ENCODE data around the gene MPP2.
A peak's percentile ranks its signal among the peaks of the same experiment; 100 is the strongest.
"Not testable (repeated sequence)": the region's sequence is repeated elsewhere in the genome, so short reads cannot be mapped to it uniquely, and the experiment has no call there.

The MPP2 gene

DNA sequence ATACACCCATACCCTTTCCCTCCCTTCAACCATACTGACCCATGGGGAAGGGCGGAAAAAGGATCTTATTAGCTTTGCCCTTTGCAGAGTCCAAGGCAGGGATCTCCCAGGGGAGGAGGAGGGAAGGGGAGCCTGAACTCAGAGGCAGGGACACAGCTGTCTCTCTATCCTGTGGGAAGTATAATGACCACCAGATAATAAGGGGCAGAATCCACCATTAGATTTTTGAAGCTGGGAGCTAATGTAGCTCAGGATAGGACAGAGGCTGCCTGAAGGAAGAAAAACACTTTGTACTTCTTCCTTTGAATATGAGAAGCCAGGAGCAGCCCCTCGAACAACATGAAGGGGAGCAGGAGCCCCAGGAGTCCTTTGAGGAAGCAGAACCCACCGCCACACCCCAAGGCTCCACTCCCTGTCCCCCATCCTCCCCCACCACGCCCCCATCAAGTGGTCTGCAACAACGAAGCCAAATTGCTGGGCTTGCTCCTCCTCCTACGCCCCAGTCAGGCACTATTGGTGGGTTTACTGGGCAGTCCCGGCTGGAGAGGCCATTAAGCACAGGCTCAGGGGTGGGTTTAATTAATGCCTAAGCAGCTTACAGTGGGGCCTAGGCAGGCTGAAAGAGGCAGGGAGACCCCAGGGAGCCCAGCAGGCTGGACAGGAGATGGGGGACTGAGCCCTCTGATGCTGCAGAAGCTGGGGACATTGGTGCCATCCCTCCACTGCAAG is 5.3 kb downstream of the MPP2 start:
- DNase-seq (ENCODE audit: low read depth in 2 of 2): no peak

GRCh38 chr17:43900858-43901754 is 6.2 kb downstream of the MPP2 start:
- DNase-seq (ENCODE audit: low read depth in 2 of 2): no peak

DNA sequence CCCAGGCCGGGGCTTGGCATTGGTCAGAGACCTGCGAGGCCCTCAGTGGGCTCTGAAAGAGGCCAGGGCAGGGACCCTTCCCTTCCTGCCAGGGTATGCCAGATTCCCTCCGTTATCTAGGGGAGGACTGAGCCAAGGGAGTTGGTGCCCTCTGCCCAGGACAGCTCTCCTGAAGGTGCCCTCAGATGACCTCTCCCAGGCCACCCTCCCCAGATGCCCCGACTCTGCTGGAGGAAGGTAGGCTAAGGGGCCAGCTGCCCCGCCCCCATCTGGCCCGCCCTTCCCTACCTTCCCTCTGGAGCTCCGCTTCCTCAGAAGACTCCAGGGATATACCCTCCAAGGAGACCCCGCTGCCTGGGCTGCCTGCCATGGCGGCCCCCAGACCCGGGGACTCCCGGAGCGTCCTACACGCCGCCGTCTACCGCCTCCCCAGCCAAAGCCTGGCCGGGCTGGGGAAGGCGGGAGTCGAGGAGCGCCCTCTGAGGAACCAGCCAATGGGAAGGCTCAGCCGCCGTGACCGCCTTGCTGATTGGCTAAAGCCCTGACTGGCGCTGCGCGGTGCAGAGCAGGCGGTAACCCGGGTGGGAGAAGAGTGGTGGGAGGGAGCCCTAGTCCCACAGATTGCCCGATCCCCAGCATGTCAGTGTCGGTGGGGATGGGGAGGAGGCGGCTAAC is 7.0 kb downstream of the MPP2 start:
- DNase-seq (ENCODE audit: low read depth in 2 of 2): peak; percentile 48 to 56

DNA sequence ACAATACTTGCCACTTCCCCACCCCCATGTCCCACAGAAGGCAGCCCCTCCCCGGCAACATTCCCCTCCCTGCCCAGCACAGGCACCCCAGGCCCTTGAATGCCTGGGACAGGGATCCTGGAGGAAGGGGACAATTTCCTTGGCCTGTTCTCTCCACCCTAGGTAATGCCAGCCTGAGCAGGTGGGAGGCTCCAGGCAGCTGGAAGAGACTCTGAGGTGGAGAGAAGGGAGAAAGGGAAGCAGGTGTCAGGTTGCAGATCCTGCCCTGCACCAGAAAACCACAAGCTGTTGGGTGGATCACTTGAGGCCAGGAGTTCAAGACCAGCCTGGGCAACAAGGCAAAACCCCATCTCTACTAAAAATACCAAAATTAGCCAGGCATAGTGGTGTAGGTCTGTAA is 8.9 kb downstream of the MPP2 start:
- DNase-seq (ENCODE audit: low read depth in 2 of 2): no peak

GRCh38 chr17:43897831-43898230 is 9.5 kb downstream of the MPP2 start:
- DNase-seq (ENCODE audit: low read depth in 2 of 2): no peak

- not testable (repeated sequence) for DNase-seq (ENCODE audit: low read depth in 2 of 2)
Observed at GRCh38 chr17:43894494-43894893, 12.8 kb downstream of the MPP2 start.

DNA sequence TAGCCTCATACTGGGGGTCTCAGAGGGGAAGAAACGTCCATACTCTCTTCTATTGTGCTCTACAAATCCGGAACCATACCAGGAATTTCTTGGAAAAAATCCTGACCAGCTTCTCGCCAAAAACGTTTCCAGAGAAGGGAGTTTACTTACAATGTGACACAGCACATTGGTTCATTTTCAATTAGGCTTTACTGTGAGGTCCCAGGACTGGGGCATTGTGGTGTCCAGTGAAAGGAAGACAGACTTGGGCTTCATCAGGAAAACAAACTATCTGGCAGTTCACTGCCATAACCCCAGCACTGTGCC is 14.7 kb downstream of the MPP2 start:
- no peak for DNase-seq (ENCODE audit: low read depth in 2 of 2)

GRCh38 chr17:43891851-43892646 is 15.3 kb downstream of the MPP2 start:
- DNase-seq (ENCODE audit: low read depth in 2 of 2): no peak

DNA sequence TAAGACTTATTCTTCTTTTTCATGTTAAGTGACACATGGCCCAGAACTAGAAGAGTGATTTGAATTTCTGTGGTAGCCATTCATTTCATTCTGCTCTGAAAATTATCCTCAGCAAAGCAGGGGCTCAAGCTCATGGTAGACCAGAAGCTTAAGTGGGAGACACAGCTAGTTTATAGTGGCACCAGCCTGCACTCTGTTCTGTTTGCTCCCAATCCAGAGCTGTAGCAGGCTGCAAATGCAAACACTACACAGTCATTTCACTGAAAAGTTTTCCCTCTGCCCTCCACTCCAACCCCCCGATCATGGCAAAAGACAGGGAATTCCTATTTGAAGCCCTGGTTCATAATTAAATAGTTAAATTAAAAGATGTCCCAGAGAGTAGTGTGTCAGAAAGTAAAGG is 17.1 kb downstream of the MPP2 start:
- DNase-seq (ENCODE audit: low read depth in 2 of 2): no peak

DNA sequence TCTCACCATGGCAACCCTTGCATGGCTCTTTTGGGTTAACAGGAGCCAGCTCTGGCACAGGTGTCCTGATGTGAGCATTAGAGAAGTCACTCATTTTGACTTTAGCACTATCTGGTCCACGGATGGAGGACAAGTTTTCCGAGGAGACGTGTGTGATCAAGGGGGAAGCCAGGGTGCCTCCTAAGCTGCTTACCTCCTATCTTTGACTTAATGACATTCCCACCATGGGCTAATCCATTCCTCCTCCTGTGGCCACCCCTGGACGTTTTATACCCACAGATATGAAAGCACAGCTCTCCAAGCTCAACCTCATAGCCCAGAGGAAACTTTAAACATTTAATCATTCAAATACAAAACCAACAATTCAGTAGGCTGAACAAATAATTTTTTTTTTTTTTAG is 18.8 kb downstream of the MPP2 start:
- DNase-seq (ENCODE audit: low read depth in 2 of 2): no peak

- no peak for DNase-seq (ENCODE audit: low read depth in 2 of 2)
Observed at GRCh38 chr17:43882761-43883415, 24.4 kb downstream of the MPP2 start.

DNA sequence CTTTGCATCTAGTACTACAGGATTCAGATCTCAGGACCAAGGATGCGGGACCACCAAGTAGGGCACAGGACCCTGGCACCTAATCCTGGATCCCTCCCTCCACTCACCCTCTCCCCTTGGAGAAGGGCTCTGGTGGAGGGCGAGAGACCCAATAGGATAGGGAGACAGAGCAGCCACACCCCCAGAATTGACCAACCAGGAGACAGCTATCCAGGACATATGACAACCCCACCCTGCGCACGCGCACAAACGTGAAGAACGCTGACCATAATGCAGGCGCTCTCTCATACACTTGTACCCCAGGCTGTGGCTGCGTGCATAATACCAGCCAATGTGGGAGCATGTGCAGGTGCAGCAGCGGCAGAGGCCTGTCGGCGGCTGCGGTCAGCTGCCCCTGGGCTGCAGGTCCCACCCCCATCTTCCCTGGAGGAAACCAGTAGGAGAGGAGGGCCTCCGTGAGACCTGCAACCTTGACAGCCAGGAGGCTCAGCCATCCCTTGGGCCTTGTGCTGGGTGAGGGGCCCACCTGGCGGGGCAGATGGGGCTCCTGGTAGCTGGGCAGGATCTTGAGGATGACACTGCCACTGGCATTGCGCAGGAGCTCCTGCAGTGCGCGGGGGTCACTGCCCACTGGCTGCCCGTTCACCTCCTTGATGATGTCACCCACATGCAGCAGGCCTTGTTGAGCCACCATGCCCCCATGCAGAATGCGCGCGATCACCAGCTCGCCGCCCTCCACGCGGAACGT is 25.4 kb downstream of the MPP2 start:
- DNase-seq (ENCODE audit: low read depth in 2 of 2): no peak

DNA sequence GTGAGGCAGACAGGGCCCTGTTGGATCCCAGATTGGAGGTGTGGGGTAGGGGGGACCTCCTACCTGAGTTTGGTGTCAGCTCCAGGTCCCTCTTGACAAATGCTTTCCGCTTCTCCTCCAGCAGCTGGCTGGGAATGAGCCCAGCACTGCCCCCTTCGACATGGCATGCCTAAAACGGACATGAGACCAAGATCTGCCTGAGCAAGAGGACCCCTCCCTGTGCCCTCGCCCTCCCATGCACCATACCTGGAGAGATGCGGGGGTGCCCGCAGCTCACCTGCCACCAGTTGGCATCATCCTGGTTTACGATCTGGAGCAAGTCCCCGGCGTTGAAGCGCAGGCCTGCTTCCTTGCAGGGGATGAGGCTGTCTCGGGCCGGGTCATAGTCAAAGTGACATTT is 26.2 kb downstream of the MPP2 start:
- no peak for DNase-seq (ENCODE audit: low read depth in 2 of 2)

DNA sequence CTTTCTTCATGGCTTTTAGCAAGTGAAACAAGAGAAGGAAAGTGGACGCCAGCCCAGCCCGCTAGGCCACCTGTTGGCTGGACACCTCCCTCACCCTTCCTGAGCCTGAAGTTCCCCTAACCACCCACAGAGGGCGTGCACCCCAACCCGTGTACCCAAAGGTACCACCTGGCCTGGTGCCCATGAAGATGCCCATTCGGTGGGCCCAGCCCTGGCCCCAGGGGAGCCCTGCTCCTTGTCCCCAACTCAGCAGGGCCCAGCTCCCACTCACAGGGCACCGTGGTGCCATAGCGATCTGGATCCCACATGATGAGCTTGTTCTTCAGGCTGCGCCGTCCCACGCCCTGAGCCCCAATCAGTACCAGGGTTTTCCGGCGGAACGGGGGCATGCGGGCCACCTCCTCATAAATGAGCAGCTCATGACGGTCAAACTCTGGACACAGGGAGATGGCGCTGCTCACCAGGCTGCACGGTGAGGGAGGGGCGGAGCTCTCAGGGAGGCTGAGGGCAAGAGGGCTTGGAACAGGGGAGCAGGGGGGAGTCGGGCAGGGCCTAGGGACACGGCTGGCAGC is 26.8 kb downstream of the MPP2 start:
- peak in 1 of 2 donors; percentile 13 for DNase-seq (ENCODE audit: low read depth in 2 of 2)

GRCh38 chr17:43879723-43880419 is 27.5 kb downstream of the MPP2 start:
- DNase-seq (ENCODE audit: low read depth in 2 of 2): no peak

DNA sequence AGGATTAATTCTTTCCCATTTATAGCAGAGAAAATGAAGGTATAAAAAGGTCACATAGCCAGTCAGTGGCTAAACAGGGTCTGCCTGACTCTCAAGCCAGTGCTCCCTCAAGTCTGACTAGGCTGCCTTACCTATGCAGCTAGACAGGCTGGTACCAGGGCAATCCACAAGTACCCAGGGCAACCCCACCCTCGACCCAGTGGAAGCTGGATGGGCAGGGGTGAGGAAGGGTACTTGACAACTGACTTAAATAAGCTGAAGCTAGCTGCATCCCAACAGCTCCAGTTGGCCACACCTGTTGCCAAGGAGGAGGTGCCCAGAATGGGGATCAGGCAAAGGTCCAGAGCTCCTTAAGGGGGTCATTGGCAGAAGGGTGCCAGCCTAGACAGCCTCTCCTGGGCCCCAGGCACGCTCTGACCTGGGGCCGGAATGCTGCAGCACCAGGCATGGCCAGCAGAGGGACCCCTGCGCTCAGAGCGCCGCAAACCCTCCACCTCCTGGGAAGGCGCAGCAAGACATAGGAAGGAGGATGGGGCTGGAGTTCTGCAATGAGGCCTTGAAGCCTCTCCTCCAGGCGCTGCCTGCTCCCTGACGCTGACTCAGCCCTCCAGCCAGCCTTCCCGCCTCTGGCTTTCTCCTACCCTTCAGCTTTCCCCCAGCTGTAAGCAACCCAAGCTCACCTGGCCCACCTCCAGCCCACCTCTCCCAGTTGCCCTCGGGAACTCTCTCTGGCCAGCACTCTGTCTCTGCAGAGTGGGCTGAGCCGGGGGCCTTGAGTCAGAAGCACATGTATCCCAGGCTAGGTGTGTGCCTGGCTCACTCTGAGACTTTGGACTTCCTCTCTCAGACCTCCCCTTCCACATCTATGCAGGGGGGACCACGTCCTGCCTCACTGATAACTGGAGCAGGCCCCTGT is 28.8 kb downstream of the MPP2 start:
- peak; percentile 39 to 44 for DNase-seq (ENCODE audit: low read depth in 2 of 2)

- DNase-seq (ENCODE audit: low read depth in 2 of 2): no peak
Observed at GRCh38 chr17:43877451-43878155, 29.7 kb downstream of the MPP2 start.

GRCh38 chr17:43877031-43877430 is 30.3 kb downstream of the MPP2 start:
- DNase-seq (ENCODE audit: low read depth in 2 of 2): no peak
